ENCODE measurements around the gene PVALB. TPM values are rescaled to one million over a fixed set of nuclear protein-coding genes. Genes with fewer than 3 reads are reported as not detected.

The PVALB gene
- total and polyA plus RNA-seq, 2 donors (not counting 3 experiments of a cell fraction or from before 2014, with no cell fraction given): not detected

DNA sequence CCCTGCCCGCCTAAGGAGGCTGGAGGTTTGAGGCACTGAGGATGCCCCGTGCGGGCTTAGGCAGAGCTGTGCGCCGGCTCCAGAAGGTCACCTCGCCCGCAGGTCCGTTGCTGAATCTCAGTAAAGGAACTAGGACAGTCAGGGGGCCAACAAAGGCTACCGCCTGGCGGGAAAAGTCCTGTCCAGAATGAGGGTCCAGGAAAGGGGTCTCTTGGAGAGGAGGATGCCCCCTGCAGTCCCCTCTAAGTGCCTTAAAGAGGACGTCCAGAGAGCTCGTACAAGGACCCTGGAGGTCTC lies 548 bp downstream of the PVALB start:
- Histone ChIP-seq H4K20me1 (replicated peaks; ENCODE audit: control insufficient read depth, extremely low read depth, insufficient read depth, low read length) (no peaks in the 10 kb centered on the region), H2AFZ (ENCODE audit: low read depth, low read length) (no peak overlapping the region), H3K27ac (ENCODE audit: insufficient read depth, low read depth, low read length) (no peak overlapping the region), H3K79me2 (ENCODE audit: control insufficient read depth, insufficient read depth, low read length) (no peaks in the 10 kb centered on the region), H3K9ac (replicated peaks; ENCODE audit: extremely low read depth, insufficient read depth, low read length) (no peak overlapping the region), H3K9me1 (replicated peaks; ENCODE audit: control insufficient read depth, extremely low read depth, insufficient read depth, low read length) (no peaks in the 10 kb centered on the region), H3K4me1 (ENCODE audit: control insufficient read depth, extremely low read depth, insufficient read depth, low read length) (no peaks in the 10 kb centered on the region), H3K9me3 (replicated peaks; ENCODE audit: control insufficient read depth, insufficient read depth, low read length) (no peaks in the 10 kb centered on the region), H3K27me3 (ENCODE audit: control insufficient read depth in 2 of 2, insufficient read depth in 2 of 2, low read length in 2 of 2) (peaks cover 50% of the 10 kb centered on the region in 2 experiments), H3K4me3 (replicated peaks in 1 of 3; ENCODE audit: insufficient read depth in 1 of 3, low read depth in 1 of 3, low read length in 3 of 3) (no peak overlapping the region), H3K4me2 (ENCODE audit: insufficient read depth, low read length) (no peak overlapping the region), H3K36me3 (ENCODE audit: control insufficient read depth in 2 of 2, extremely low read depth in 1 of 2, insufficient read depth in 2 of 2, low read length in 2 of 2) (no peaks in the 10 kb centered on the region)
- no peak for DNase-seq (ENCODE audit: low read depth, low spot score)
- no peak for TF ChIP-seq MYC (IDR thresholded peaks at IDR 0.05; ENCODE audit: low read depth, low read length)
- no peak for TF ChIP-seq FOS (IDR thresholded peaks at IDR 0.05; ENCODE audit: borderline replicate concordance, insufficient read depth, low read length)
- TF ChIP-seq, protein P1, sequence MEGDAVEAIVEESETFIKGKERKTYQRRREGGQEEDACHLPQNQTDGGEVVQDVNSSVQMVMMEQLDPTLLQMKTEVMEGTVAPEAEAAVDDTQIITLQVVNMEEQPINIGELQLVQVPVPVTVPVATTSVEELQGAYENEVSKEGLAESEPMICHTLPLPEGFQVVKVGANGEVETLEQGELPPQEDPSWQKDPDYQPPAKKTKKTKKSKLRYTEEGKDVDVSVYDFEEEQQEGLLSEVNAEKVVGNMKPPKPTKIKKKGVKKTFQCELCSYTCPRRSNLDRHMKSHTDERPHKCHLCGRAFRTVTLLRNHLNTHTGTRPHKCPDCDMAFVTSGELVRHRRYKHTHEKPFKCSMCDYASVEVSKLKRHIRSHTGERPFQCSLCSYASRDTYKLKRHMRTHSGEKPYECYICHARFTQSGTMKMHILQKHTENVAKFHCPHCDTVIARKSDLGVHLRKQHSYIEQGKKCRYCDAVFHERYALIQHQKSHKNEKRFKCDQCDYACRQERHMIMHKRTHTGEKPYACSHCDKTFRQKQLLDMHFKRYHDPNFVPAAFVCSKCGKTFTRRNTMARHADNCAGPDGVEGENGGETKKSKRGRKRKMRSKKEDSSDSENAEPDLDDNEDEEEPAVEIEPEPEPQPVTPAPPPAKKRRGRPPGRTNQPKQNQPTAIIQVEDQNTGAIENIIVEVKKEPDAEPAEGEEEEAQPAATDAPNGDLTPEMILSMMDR (IDR thresholded peaks at IDR 0.05; ENCODE audit: extremely low read depth in 1 of 2, insufficient read depth in 1 of 2, low read depth in 1 of 2, low read length in 2 of 2): no peak
- no peak for TF ChIP-seq JUN (IDR thresholded peaks at IDR 0.05; ENCODE audit: borderline replicate concordance, insufficient read depth, insufficient read length, low read depth)
- TF ChIP-seq GATA2 (IDR thresholded peaks at IDR 0.05; ENCODE audit: insufficient read depth, insufficient read length, low read depth, low read length): no peak
- TF ChIP-seq POLR2AphosphoS5 (IDR thresholded peaks at IDR 0.05; ENCODE audit: insufficient read depth, low read depth, low read length): no peak
- no peak for TF ChIP-seq POLR2A (IDR thresholded peaks at IDR 0.05; ENCODE audit: low read depth, low read length)
- TF ChIP-seq, protein P2, sequence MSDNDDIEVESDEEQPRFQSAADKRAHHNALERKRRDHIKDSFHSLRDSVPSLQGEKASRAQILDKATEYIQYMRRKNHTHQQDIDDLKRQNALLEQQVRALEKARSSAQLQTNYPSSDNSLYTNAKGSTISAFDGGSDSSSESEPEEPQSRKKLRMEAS (IDR thresholded peaks at IDR 0.05; ENCODE audit: insufficient read depth, insufficient read length): no peak
- FAIRE-seq: no peak
- no TSS peak for BruUV-seq (replicated peaks)
- intact Hi-C loops (cut with micrococcal nuclease): no loop called here
- CTCF ChIA-PET: interaction anchor here (1.0 kb wide), 1 partner anchor 20 kb away, joined by 3 read pairs; no protein-coding TSS in a partner anchor
- POLR2A ChIA-PET: no interaction called here
- dilution Hi-C loops (cut with MboI; ENCODE audit: extremely low pct_ligation_motif_present, low sequenced_read_pairs): no loop called here
